Caco-2 (cell line): ENCODE measurements around the gene APELA. TPM values are rescaled to one million over a fixed set of nuclear protein-coding genes. Genes with fewer than 3 reads are reported as not detected.

Experiments used
- BruUV-seq: library from RNA; stranded (reverse); fragments of 400-500 nt; replicated peaks from 2 replicates; lab custom pipeline; 2021; lab: Mats Ljungman, UMichigan
- CTCF ChIA-PET: fragments of 300-600 bp; sonication (Branson Sonifier 250); formaldehyde crosslinking; loops from one replicate; lab custom pipeline; 2022; ENCODE audit warnings: antibody characterized with exemption; lab: Charles Lee
- POLR2A ChIA-PET: fragments of 300-600 bp; sonication (Branson Sonifier 250); formaldehyde crosslinking; loops from one replicate; lab custom pipeline; 2022; ENCODE audit warnings: antibody characterized with exemption; lab: Charles Lee
- DNase-seq, 2 experiments: peaks; one replicate each; pipeline versions ENCODE4 v3.0.0 to v3.0.0-alpha.2; 2020 to 2022
- H3K27me3 ChIP-seq: replicated peaks from 2 replicates; pipeline ENCODE4 v1.6.0; 2011; ENCODE audit warnings: low read length; ENCODE audit not compliant: control insufficient read depth, insufficient read depth
- H3K36me3 ChIP-seq: 2 replicates; pipeline ENCODE4 v1.5.1; 2011; ENCODE audit warnings: low read length; ENCODE audit not compliant: control insufficient read depth, insufficient read depth
- H3K4me1 ChIP-seq: fragments of 250-450 bp; sonication (Bioruptor Pico); 2 replicates; pipeline ENCODE4 v1.5.1; 2020; ENCODE audit warnings: mild to moderate bottlenecking
- H3K4me3 ChIP-seq: 2 replicates; pipeline ENCODE4 v1.5.1; 2011; ENCODE audit warnings: low read depth, mild to moderate bottlenecking, control low read depth, low read length
- H3K9me3 ChIP-seq: fragments of 250-450 bp; sonication (Bioruptor Pico); 2 replicates; pipeline ENCODE4 v1.5.1; 2020; ENCODE audit warnings: mild to moderate bottlenecking, moderate library complexity
- H3K27ac Mint-ChIP-seq: one replicate; pipeline ENCODE4 v1.8.0; 2022; ENCODE audit warnings: mixed read lengths; ENCODE audit not compliant: unreplicated experiment
- H3K27me3 Mint-ChIP-seq: one replicate; pipeline ENCODE4 v1.8.0; 2022; ENCODE audit warnings: mixed read lengths; ENCODE audit not compliant: insufficient read depth, unreplicated experiment
- H3K36me3 Mint-ChIP-seq: one replicate; pipeline ENCODE4 v1.8.0; 2022; ENCODE audit warnings: mild to moderate bottlenecking, mixed read lengths; ENCODE audit not compliant: insufficient read depth, unreplicated experiment
- H3K4me1 Mint-ChIP-seq: one replicate; pipeline ENCODE4 v1.8.0; 2022; ENCODE audit warnings: low read depth, mixed read lengths; ENCODE audit not compliant: unreplicated experiment
- H3K4me3 Mint-ChIP-seq: one replicate; pipeline ENCODE4 v1.8.0; 2022; ENCODE audit warnings: mild to moderate bottlenecking, moderate library complexity, mixed read lengths; ENCODE audit not compliant: unreplicated experiment
- H3K9me3 Mint-ChIP-seq: one replicate; pipeline ENCODE4 v1.8.0; 2022; ENCODE audit warnings: mixed read lengths; ENCODE audit not compliant: unreplicated experiment
- intact Hi-C: fragments of 100-400 bp; cut with micrococcal nuclease; formaldehyde crosslinking; loops from one replicate; pipeline ENCODE4 v1.10.0; 2022; ENCODE audit not compliant: unreplicated experiment
- total RNA-seq: library from RNA; stranded (reverse); gene quantifications from 2 replicates; pipeline ENCODE4 v1.2.3, GENCODE V29; 2022
- TF ChIP-seq, protein P1 (sequence below), 2 experiments: fragments of 200-600 bp in 1 of 2; IDR thresholded peaks; 1 replicate in 1 of 2; 2 replicates in 1 of 2; pipeline versions ENCODE4 v1.5.1 to v1.8.0; 2011 to 2022; ENCODE audit warnings: antibody characterized with exemption in 1 of 2, control low read depth in 1 of 2, inconsistent platforms in 1 of 2, low read depth in 1 of 2, low read length in 1 of 2, mild to moderate bottlenecking in 1 of 2, moderate library complexity in 1 of 2; ENCODE audit not compliant: insufficient read depth in 1 of 2, severe bottlenecking in 1 of 2, unreplicated experiment in 1 of 2

Gene APELA
- total RNA-seq, 1 experiment from 2014 or later = 30.6 TPM

DNA sequence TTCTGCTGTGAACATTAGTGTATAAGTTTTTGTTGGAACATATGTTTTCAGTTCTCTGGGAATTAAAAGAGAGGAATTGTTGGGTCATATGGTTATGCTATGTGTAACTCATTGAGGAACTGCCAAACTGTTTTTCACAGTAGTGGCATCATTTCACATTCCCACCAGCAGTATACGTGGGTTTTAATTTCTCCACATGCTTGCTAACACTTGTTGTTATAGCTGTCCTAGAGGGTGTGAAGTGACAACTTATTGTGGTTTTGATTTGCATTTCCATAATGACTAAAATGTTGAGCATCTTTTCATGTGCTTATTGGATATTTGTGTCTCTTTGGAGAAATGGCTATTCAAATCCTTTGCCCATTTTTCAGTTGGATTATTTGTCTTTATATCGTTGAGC, 13.7 kb downstream of the APELA start:
- H3K36me3 Mint-ChIP-seq = peaks cover 20% of the 10 kb centered on the region
- POLR2A ChIA-PET = no interaction called here
- H3K4me3 Mint-ChIP-seq = no peak overlapping the region
- no TSS peak for BruUV-seq
- no peaks in the 10 kb centered on the region for H3K27me3 ChIP-seq
- H3K4me3 ChIP-seq = no peak overlapping the region
- no peaks in the 10 kb centered on the region for H3K27me3 Mint-ChIP-seq
- H3K9me3 ChIP-seq = no peaks in the 10 kb centered on the region
- peaks cover 7% of the 10 kb centered on the region for H3K4me1 Mint-ChIP-seq
- H3K4me1 ChIP-seq = no peaks in the 10 kb centered on the region
- intact Hi-C loops = no loop called here
- CTCF ChIA-PET = no interaction called here
- TF ChIP-seq, protein P1, sequence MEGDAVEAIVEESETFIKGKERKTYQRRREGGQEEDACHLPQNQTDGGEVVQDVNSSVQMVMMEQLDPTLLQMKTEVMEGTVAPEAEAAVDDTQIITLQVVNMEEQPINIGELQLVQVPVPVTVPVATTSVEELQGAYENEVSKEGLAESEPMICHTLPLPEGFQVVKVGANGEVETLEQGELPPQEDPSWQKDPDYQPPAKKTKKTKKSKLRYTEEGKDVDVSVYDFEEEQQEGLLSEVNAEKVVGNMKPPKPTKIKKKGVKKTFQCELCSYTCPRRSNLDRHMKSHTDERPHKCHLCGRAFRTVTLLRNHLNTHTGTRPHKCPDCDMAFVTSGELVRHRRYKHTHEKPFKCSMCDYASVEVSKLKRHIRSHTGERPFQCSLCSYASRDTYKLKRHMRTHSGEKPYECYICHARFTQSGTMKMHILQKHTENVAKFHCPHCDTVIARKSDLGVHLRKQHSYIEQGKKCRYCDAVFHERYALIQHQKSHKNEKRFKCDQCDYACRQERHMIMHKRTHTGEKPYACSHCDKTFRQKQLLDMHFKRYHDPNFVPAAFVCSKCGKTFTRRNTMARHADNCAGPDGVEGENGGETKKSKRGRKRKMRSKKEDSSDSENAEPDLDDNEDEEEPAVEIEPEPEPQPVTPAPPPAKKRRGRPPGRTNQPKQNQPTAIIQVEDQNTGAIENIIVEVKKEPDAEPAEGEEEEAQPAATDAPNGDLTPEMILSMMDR (IDR thresholded peaks at IDR 0.05; ENCODE audit: insufficient read depth in 1 of 2, low read depth in 1 of 2, low read length in 1 of 2, severe bottlenecking in 1 of 2, unreplicated experiment in 1 of 2) = no peak
- no peaks in the 10 kb centered on the region for H3K36me3 ChIP-seq
- H3K9me3 Mint-ChIP-seq = no peaks in the 10 kb centered on the region
- no peak for DNase-seq
- no peak overlapping the region for H3K27ac Mint-ChIP-seq

DNA sequence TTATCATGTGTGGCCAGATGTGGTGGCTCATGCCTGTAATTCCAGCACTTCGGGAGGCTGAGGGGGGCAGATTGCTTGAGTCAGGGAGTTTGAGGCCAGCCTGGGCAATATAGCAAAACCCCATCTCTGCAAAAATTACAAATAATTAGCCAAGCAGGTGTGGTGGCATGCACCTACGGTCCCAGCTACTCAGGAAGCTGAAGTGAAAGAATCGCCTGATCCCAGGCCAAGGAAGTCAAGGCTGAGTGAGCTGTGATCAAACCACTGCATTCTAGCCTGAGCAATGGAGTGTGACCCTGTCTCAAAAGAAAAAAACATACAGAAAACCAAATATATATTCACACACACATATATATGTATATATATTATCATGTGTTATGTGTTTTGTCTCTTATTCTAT, 15.0 kb downstream of the APELA start:
- TF ChIP-seq, protein P1 (IDR thresholded peaks at IDR 0.05; ENCODE audit: insufficient read depth in 1 of 2, low read depth in 1 of 2, low read length in 1 of 2, severe bottlenecking in 1 of 2, unreplicated experiment in 1 of 2) = no peak
- BruUV-seq = no TSS peak
- Histone ChIP-seq H3K4me1 (no peaks in the 10 kb centered on the region), H3K36me3 (no peaks in the 10 kb centered on the region), H3K9me3 (no peaks in the 10 kb centered on the region), H3K27me3 (no peaks in the 10 kb centered on the region), H3K4me3 (no peak overlapping the region)
- Mint-ChIP-seq H3K9me3 (no peaks in the 10 kb centered on the region), H3K27ac (no peak overlapping the region), H3K36me3 (peaks cover 12% of the 10 kb centered on the region), H3K4me1 (peaks cover 7% of the 10 kb centered on the region), H3K4me3 (no peak overlapping the region), H3K27me3 (no peaks in the 10 kb centered on the region)
- ChIA-PET POLR2A (no interaction called here), CTCF (no interaction called here)
- DNase-seq = no peak
- intact Hi-C loops = no loop called here

DNA sequence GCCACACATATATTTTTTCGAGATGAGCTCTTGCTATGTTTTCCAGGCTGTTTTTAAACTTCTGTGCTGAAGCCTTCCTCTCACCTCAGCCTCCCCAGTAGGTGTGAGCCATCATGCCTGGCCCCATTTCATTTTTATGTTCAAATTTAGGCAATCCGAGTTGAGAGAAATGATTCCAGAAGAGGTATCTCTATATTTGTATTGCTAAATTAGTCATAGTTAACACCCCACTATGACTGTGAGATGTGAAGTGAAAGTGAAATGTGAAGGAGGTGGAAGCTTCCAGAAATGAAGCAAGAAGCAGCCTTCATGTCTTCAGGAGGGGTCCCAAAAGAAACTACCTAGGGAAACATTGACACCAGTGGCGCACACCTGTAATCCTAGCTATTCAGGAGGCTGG, 17.7 kb downstream of the APELA start:
- CTCF ChIA-PET = no interaction called here
- POLR2A ChIA-PET = no interaction called here
- no peak overlapping the region for H3K4me3 Mint-ChIP-seq
- no peak overlapping the region for H3K27ac Mint-ChIP-seq
- DNase-seq = no peak
- H3K27me3 Mint-ChIP-seq = no peaks in the 10 kb centered on the region
- TF ChIP-seq, protein P1 (IDR thresholded peaks at IDR 0.05; ENCODE audit: insufficient read depth in 1 of 2, low read depth in 1 of 2, low read length in 1 of 2, severe bottlenecking in 1 of 2, unreplicated experiment in 1 of 2) = no peak
- Histone ChIP-seq H3K36me3 (no peaks in the 10 kb centered on the region), H3K4me1 (no peaks in the 10 kb centered on the region), H3K9me3 (no peaks in the 10 kb centered on the region), H3K4me3 (no peak overlapping the region), H3K27me3 (no peaks in the 10 kb centered on the region)
- peaks cover 10% of the 10 kb centered on the region for H3K36me3 Mint-ChIP-seq
- no TSS peak for BruUV-seq
- H3K4me1 Mint-ChIP-seq = peaks cover 7% of the 10 kb centered on the region
- intact Hi-C loops = no loop called here
- H3K9me3 Mint-ChIP-seq = no peaks in the 10 kb centered on the region
